HT-29 (cell line): ENCODE measurements around the gene TEKTIP1. TPM values are rescaled to one million over a fixed set of nuclear protein-coding genes. Genes with fewer than 3 reads are reported as not detected.
"Not testable (repeated sequence)": the region's sequence is repeated elsewhere in the genome, so short reads cannot be mapped to it uniquely, and the experiment has no call there.

ENCODE experiments used
- DNase-seq: peaks from one replicate; pipeline ENCODE4 v3.0.0-alpha.2; 2015; ENCODE audit warnings: low spot score
- total RNA-seq: library from RNA; depleted of rRNA; stranded (reverse); fragments of >200 nt; shearing (Covaris generic); gene quantifications from 2 replicates; pipeline ENCODE4 v1.2.3, GENCODE V29; 2014

TEKTIP1 gene
- total RNA-seq, 1 experiment from 2014 or later = not detected

DNA sequence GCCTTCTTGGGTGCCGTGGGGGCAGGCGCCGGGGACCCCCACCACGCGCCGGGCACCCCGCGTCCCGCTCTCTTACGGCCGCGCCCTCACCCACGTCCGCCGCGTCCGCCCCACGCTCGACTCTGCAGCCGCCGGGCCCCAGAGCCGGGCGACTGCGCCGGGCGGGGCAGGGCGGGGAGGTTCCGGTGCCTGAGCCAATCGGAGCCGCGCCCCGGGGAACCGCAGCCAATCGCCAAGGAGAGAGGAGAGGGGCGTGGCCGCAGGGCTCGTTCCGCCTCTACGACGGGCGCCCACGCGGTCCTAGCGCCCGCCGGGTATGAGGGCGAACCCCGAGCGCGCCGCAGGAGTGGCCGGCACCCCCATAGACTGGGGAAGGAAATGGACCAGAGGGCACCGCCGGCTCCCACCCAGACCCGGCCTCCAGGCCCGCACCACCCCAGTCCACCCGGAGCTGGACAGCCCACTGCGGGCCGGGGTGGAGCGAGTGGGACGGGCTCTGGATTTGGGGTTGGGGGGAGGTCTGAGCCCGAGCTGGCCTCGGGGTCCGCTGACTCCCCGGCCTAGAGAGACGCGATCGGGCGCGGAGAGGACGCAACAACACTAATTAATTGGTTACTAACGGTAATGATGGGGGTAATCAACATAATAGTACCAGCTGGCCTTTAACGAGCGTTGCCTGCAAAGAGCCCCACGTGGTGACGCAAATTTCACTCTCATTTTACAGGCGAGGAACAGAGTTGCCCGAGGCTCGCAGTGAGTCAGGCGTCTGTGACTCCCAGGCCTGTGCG is 18.7 kb downstream of the TEKTIP1 start, which contains the start of gene MFSD12:
TSS of gene MFSD12 (minus strand) at position 126 of the 788 bp plus-strand sequence. CDS start 183 bp downstream, outside the sequence.
- peak; percentile 90 for DNase-seq

DNA sequence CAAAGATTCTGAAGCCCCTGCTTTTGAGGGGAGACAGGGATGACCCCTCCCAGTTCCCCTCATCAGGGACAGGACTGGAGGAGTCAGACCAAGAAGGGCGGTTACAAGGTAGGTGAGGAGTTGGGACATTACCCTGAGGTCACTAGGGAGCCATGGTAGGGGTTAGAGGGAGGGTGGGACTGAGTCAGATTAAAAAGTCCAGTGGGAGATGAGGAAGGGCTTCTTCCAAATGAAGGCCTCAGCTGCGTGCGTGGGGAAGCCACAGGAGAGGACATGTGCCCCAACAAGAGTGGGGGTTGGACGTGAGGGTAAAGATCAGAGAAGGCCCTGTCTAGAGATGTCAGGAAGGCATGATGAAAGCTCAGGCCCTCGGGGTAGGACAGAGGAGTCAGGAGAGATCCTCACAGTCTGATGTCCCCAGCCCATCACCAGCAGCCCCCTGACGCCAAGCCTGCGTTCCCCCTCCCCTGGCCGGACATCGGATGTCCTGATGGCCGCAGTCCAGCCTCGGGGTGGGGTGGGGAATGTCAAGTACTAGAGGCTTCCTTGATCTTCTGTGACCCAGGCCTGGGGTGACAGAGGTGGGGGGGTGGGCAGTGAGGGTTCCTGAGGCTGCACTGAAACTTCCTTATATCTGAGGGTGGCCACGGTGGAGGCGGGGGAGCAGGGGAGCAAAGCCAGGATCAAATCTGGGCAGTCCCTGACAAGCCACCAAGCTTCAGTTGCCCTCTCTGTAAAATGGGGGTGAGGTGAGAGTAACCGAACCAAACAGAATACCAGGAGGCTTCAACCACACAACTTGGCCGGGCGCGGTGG is 24.9 kb downstream of the TEKTIP1 start:
- no peak for DNase-seq

DNA sequence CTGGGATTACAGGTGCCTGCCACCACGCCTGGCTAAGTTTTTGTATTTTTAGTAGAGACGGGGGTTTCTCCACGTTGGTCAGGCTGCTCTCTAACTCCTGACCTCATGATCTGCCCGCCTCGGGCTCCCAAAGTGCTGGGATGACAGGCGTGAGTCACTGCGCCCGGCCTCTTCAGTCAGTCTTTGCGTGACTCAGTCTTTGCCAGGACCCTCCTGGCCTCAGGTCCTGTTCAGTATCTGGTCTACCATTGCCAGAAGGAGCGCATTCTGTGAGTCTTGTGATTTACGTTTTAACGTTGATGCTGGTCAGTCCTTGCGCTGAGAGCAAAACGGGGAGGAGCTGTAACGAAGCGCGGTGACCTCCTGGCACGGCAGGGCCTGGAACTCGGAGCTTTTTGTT is 26.2 kb downstream of the TEKTIP1 start:
- no peak for DNase-seq

DNA sequence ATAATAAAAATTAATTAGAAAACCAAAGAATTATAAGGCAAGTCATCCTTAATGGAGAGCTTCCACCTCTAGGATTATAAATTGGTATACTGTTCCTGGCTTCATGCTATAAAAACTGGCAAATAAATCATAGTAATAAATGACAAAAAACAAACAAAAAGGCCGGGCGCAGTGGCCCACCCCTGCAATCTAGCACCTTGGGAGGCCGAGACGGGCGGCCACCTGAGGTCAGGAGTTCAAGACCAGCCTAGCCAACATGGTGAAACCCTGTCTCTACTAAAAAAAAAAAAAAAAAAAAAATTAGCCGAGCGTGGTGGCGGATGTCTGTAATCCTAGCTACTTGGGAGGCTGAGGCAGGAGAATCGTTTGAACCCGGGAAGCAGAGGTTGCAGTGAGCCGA is 31.1 kb downstream of the TEKTIP1 start:
- not testable (repeated sequence) for DNase-seq

DNA sequence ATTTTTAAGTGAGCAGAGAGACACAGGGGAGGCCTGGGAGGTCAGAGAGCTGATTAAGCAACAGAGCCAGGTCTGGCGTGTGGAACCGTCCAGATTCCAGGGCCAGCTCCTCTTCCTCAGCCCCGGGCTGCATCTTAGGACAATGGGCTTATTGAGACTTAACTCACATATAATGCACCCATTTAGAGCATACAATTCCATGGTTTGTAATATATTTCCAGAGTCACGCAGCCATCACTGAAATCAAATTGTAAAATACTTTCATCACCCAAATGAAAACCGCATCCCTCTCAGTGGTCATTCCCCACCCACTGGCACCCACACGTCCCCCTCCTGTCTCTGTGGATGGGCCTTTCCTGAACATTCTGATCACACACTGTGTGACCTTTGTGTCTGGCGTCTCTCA is 31.6 kb downstream of the TEKTIP1 start:
- no peak for DNase-seq

DNA sequence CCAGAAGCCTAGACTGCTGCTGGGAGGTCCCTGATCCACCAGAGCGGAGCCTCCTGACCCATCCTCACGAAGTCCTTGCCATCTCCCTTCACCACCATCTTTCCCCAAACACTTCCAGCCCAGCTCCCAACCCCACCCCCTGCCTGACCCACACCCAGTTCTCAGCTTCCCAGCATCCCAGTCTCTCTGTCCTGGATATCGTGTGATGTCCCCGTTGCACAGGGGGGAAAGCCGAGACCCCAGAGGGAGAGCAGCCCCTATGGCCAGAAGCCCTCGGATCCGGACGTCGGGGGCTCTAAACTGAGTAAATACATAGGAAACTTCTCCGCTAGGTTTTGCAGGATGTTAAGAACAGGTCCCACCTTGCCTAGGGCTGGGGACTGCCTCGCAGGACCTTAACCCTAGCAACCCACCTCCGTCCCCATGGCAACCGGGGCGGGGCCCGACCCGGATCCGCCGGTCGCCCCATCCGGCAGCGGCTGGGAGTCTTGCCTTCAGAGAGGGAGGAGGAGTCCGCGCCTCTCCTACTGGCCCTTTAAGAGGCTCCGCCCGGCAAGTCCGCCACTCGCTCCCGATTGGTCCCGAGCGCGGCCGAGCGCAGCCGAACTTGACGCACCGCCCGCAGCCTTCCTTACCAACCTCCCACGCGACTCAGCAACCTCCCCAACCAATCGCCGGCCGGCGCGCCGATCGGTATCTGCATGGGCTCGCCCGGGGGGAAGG is 33.3 kb downstream of the TEKTIP1 start:
- peak; percentile 96 for DNase-seq

DNA sequence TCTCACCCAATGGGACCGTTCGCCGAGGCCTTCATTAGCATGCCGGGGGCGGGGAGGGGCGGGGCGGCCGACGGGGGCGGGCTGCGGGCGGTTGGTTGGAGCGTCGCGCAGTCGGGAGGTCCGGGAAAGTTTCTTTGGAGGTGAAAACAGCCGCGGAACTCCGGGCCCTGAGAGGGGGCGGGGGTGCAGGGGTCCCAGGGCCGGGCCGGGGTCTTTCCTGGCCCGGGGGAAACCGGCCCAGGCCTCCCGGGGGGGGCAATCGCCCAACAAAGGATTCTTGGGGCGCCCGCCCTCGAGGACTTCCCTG is 33.8 kb downstream of the TEKTIP1 start, which contains the start of gene HMG20B:
TSS of gene HMG20B (plus strand) at position 90 of the 307 bp plus-strand sequence. CDS start 366 bp downstream, outside the sequence.
- DNase-seq = no peak

DNA sequence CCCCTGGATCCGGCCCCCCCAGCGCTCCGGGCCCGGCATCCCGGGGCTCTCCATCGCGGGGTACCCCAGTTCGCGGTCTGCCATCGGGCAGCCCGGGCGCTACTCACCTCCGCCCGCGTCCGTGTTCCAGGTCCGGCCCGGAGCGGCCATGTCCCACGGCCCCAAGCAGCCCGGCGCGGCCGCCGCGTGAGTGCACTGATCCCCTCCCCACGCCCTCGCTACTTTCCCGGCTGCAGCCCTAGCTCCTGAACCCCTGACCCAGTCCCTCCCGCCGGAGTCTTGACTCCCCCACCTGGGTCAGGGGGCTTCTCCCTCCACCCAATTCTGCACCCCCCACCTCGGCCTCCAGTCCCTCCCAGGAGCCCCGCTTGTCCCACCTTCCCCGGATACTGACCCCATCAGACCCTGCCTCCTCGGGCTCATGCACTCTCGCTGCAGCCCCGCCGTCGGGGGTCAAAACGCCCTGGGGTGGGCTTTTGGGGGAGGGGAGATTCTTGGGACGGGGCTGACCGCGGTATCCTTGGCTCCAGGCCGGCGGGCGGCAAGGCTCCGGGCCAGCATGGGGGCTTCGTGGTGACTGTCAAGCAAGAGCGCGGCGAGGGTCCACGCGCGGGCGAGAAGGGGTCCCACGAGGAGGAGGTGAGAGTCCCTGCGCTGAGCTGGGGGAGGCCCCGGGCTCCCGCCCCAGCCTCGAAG is 34.3 kb downstream of the TEKTIP1 start:
- DNase-seq = no peak

DNA sequence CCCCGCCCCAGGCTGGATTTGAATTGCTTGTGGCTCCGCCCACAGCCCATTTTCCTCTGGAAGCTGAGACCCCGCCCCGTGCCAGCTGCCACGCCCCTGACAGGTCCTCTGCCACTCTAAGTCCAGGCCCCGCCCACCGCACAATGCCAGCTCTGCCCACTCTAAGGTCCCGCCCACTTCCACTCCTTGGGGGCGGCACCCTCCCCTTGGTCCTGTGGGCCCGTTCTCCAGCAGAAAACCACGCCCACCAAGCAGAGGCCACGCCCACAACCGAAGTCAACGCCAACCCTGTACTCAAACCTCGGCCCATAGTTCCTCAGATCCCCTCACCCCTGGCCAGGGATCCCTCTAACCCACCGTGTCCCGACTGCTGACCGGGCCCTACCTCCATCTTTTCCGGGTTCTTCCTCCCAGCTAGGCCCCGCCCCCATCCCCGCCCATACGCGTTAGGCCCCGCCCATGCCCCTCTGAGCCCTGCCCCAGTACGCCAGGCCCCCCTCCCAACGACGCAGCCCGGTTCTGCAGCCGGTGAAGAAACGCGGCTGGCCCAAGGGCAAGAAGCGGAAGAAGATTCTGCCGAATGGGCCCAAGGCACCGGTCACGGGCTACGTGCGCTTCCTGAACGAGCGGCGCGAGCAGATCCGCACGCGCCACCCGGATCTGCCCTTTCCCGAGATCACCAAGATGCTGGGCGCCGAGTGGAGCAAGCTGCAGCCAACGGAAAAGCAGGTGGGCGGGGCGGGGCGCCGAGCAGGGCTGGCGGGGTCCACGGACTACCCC is 35.1 kb downstream of the TEKTIP1 start:
- DNase-seq = peak; percentile 96

DNA sequence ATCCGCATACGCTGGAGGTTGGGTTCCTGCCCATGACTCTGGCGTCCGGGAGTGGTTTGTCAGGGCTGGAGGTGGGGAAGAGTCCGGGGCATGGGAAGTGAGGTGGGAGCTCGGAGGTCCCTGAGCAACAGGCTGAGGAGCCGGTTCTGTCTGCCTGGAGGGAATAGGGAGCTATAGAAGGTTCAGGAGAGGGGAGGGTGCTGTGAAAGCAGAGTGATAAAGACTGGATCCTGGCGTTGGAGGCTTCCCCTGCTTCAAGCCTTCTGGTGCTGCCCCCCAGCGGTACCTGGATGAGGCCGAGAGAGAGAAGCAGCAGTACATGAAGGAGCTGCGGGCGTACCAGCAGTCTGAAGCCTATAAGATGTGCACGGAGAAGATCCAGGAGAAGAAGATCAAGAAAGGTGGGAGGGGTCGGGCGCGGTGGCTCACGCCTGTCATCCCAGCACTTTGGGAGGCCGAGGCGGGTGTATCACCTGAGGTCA is 36.3 kb downstream of the TEKTIP1 start:
- DNase-seq = peak; percentile 41

DNA sequence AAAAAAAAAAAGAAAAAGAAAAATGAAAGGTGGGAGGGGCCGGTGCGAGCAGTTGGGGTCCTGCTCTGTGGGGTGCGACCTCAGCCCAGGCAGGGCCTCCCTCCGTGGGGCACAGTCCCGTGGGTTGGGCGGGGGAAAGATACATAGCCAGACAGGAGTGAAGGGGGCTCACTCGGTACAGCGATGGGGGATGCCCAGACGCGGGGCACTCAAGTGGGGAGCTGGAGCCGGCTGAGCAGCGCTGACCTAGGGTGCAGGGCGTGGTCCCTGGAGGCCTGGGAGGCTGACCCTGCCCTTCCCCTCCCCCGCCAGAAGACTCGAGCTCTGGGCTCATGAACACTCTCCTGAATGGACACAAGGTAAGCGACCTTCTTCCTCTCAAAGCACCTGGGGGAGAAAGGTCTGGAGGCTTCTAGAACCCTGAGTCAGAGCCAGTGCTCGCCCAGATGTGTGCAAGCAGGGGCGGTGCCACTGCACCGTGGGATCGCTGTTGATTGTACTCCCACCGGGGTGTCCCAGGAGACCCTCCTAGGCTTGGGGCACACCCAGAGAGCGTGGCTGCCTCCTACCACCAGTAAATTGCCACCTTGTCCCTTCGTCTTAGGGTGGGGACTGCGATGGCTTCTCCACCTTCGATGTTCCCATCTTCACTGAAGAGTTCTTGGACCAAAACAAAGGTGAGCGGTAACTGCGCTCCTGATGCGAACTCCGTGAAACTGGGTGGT is 37.1 kb downstream of the TEKTIP1 start:
- no peak for DNase-seq

DNA sequence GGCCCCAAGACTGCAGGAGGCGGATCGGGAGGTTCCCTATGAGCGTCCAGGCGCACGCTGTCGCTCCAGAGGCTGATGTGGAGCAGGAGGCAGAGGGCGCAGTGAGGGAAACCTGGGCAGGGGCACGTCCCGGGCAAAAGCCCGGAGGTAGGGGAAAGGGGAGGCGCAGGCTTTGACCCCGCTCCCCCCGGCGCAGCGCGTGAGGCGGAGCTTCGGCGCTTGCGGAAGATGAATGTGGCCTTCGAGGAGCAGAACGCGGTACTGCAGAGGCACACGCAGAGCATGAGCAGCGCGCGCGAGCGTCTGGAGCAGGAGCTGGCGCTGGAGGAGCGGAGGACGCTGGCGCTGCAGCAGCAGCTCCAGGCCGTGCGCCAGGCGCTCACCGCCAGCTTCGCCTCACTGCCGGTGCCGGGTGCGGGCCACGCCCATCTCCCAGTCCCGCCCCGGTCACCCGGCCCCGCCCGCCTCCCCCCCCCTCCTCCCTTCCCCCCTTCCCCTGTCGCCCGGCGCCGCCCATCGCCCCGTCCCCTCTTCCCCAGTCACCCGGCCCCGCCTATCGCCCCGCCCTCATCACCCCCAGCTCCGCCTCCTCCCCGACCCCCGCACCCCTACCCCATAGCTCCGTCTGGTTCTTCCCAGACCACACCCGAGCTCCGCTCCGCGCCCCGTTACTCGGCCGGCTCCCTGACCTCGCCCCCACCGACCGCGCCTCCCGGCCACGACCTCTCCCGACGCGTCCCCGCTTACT is 37.9 kb downstream of the TEKTIP1 start:
- DNase-seq = peak; percentile 49

DNA sequence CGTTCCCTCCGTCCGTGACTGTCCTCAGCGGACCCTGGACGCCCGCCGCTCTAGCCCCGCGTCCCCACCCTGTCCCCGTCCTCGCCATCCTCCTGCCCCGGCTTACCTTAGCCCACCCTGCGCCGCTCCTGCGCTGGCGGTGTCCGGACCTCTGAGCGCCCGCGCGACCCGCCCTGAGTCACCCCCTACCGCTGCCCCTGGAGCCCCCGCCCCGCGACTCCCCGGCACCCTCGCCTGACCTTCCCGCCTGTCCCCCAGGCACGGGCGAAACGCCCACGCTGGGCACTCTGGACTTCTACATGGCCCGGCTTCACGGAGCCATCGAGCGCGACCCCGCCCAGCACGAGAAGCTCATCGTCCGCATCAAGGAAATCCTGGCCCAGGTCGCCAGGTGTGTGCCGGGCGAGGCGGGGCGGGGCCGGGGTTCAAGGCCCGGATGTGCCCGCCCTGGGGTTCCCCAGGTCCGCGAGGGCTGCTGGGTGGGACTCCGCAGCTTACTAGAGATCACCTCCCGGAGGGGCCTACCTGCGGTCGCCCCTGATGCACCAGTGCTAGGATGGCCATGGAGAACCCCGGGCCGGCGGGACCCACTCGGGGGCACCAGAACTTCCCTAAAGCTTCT is 38.9 kb downstream of the TEKTIP1 start:
- no peak for DNase-seq

DNA sequence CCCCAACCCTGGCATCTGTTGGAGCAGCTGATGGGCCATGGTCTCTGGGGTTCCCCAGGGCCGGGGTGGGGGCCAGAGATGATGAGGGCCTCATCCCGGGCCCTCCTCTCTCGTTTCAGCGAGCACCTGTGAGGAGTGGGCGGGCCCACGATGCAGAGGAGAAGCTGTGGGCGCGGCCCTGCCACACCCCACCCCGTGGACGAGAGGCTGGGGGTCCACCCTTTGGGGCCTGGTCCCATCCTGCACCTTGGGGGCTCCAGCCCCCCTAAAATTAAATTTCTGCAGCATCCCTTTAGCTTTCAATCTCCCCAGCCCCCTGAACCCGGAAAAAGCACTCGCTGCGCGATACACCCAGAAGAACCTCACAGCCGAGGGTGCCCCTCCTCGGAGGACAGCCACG is 39.4 kb downstream of the TEKTIP1 start:
- DNase-seq = no peak

DNA sequence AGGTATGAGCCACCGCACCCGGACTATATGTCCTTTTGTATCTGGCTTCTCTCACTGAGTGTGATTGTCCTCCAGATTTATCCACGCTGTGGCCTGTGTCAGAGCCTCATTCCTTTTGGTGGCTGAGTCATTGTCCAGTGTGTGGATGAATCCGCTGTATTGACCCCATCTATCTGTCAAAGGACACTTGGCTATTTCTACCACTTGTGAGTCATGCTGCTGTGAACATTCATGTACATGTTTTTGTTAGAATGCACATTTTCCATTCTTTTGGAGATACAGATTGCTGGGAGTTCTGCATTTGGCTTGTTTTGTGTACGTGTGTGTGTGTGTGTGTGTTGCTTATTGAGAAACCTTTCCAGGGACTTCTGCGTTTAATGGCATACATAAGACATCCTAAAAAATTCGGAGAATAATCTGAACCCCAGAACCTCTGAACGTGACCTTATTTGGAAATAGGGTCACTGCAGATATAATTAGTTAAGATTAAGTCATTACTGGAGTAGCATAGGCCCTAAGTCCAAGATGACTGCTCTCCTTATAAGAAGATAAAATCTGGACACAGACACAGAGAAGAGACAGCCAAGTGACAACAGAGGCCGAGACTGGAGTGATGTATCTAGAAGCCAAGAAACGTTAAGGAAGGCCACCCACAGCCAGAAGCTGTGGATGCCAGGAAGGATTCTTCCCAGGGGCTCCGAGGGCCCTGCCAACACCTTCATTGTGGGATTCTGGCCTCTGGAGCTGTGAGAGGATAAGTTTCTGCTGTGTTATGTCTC is 41.4 kb downstream of the TEKTIP1 start:
- DNase-seq = no peak

DNA sequence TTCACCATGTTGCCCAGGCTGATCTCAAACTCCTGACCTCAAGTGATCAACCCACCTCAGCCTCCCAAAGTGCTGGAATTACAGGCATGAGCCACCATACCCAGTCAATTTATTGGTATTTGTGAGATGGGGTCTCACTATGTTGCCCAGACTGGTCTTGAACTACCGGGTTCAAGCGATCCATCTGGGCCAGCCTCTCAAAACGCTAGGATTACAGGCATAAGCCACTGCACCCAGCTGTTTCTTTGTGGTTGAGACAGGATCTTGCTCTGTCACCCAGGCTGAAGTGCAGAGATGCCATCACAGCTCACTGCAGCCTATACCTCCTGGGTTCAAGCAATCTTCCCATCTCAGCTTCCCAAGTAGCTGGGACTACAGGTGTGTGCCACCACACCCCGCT is 42.8 kb downstream of the TEKTIP1 start:
- not testable (repeated sequence) for DNase-seq

DNA sequence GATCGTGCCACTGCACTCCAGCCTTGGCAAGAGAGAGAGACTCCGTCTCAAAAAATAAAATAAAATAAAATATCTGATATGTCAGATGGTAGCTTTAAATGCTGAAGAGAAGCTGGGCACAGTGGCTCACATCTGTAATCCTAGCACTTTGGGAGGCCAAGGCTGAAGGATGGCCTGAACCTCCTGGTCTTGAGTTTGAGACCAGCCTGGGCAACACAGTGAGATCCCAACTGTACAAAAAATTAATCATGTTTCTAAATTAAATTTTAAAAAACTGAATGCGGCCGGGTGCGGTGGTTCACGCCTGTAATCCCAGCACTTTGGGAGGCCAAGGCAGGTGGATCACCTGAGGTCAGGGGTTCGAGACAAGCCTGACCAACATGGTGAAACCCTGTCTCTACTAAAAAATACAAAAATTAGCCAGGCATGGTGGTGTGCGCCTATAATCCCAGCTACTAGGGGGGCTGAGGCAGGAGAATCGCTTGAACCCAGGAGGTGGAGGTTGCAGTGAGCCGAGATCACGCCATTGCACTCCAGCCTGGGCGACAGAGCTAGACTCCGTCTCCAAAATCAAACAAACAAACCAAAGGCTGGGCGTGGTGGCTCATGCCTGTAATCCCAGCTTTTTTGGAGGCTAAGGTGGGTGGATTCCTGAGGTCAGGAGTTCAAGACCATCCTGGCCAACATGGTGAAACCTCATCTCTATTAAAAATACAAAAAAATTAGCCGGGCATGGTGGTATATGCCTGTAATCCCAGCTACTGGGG is 45.2 kb downstream of the TEKTIP1 start:
- DNase-seq = not testable (repeated sequence)
